Measurements from ENCODE around the gene SSTR4.

SSTR4 gene

DNA sequence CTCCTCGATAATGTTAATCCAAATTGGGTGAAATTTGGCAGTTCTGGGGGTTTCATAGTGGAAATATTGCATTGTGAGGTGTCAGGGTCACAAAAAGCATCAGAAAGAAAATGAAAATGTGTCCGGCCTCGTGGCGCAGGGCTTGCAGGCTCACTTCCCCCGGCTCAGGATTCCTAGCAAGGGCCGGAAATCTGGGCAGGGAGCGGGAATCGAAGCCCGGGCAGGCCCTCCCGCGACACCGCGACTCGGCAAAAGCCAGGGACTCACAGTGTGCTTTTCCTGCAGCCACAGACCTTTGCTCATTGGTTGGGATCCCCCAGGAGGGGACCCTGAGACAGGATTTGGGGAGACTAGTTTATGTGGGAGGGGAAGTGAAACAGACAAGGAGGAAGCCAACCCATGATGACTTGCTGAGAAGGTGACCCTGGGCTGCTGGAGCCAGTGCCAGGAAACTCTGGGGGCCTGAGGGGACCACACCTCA, 51.9 kb downstream of the SSTR4 start:
- DNase-seq (ENCODE audit: low read depth, low spot score): no peak

DNA sequence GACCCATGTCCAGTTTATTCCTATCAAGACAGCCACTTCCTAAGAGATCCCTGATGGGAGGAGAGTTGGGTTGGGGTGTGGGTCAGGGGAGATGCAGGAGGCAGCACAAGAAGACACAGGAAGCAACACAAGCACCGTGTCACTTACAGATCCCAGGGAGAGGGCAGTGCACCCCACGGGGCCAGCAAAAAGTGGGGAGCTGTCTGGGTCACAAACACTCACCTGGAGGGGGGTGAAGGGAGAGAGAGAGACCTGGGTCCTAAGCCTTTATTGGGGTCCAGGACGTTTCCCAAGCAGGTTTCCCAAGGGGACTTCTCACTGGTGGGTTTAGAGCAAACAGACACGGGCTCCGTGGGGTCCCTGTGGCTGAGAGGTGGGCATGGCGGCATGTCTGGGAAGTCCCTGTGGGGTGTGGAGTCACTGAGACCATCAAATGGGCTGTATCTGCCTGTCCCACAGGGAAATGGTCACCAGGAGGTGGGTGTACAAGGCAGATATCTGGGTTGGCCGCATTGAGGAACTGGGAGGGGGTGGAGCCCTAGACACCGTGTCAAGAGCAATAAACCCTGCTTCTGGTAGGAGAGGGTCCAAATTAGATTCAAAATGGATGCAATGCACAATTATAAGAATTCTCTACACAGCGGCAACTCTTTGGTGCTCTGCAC, 52.6 kb downstream of the SSTR4 start:
- no peak for DNase-seq (ENCODE audit: low read depth, low spot score)

Measured in brain pericyte (primary cell).